Epithelial cell of esophagus (primary cell): ENCODE data around the gene CYTH4.

Experiments used
- DNase-seq: peaks from one replicate; pipeline ENCODE4 v3.0.0; 2010; ENCODE audit warnings: low read depth
- H3K4me3 ChIP-seq: 2 replicates; pipeline ENCODE4 v1.5.1; 2011; ENCODE audit warnings: mild to moderate bottlenecking, low read length, control low read depth
- TF ChIP-seq, protein P1 (sequence below): IDR thresholded peaks from 2 replicates; pipeline ENCODE4 v1.5.1; 2011; ENCODE audit warnings: low read depth, mild to moderate bottlenecking, low read length, control low read depth, inconsistent platforms; ENCODE audit not compliant: insufficient read depth; ENCODE audit errors: missing control alignments

Gene CYTH4

DNA sequence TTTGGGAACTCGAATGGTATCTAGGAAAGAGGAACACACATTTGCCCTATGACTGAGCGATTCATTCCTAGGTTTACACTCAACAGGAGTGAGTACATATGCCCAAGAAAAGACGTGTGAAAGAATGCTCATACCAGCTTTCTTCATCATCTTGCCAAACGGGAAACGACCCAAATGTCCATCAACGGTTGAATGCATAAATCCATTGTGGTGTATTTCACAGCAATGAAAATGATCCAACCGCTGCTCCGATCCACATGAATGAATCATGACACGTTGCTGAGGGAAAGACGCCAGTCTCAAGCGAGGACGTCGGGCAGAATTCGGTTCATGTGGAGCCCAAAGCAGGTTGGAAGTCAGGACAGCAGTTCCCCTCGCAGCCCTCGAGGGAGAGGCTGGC, 71.5 kb downstream of the CYTH4 start:
- peak; percentile 99 for DNase-seq
- TF ChIP-seq, protein P1, sequence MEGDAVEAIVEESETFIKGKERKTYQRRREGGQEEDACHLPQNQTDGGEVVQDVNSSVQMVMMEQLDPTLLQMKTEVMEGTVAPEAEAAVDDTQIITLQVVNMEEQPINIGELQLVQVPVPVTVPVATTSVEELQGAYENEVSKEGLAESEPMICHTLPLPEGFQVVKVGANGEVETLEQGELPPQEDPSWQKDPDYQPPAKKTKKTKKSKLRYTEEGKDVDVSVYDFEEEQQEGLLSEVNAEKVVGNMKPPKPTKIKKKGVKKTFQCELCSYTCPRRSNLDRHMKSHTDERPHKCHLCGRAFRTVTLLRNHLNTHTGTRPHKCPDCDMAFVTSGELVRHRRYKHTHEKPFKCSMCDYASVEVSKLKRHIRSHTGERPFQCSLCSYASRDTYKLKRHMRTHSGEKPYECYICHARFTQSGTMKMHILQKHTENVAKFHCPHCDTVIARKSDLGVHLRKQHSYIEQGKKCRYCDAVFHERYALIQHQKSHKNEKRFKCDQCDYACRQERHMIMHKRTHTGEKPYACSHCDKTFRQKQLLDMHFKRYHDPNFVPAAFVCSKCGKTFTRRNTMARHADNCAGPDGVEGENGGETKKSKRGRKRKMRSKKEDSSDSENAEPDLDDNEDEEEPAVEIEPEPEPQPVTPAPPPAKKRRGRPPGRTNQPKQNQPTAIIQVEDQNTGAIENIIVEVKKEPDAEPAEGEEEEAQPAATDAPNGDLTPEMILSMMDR, result no peak
- no peak overlapping the region for H3K4me3 ChIP-seq

DNA sequence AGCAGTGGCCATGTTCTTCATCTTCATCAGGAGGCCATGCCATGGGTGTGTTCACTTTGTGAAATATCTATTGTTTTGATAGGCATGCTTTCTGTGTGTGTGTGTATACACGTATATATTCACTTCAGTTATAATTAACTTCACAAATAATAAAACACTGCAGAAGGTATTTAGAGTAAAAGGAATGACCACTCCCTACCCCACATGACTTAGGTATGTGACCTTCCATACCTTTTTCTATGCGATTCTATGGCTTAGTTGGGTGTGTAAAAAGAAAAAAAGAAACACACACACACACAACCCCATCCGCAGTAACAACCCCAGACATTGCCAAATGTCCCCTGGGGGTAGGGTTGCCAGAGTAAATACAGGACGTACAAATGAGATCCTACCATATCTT, 72.0 kb downstream of the CYTH4 start:
- DNase-seq, result peak; percentile 29
- TF ChIP-seq, protein P1, result no peak
- H3K4me3 ChIP-seq, result no peak overlapping the region

DNA sequence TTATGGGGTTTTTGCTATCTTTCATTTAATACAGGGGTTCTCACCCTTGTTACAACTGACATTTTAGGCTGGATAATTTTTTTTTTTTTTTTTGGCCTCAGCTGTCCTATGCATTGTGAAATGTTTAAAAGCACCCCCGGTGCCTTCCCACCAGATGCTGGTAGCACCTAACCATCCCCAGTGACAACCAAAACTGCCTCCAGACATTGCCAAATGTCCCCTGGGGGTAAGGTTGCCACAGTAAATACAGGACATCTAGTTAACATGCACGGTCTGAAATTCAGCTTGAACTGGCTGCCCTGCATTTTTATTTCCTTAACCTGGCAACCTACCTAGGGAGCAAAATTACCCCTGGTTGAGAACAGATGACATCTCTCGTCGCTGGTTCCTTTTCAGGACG, 72.4 kb downstream of the CYTH4 start:
- no peak for DNase-seq
- no peak overlapping the region for H3K4me3 ChIP-seq
- TF ChIP-seq, protein P1, result no peak

DNA sequence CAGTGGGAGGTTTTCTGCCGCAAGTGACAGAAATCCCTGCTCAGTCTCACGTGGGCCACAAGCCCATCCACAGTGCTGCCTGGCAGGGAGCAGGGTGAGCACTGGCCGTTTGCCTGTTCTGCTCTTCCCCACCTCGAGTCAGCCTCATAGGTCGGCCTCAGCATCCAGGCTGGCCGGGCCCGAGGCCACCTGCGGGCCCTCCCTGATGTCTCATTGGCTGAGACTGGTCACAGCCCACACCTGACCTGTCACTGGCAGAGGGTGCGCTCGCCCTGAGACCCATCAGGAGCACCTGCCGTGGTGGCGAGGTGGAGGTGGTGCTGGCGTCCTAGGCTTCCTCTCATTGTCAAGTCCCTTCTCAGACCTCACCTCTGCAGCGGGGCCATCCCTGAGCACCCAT, 72.9 kb downstream of the CYTH4 start:
- TF ChIP-seq, protein P1, result no peak
- H3K4me3 ChIP-seq, result no peak overlapping the region
- no peak for DNase-seq

DNA sequence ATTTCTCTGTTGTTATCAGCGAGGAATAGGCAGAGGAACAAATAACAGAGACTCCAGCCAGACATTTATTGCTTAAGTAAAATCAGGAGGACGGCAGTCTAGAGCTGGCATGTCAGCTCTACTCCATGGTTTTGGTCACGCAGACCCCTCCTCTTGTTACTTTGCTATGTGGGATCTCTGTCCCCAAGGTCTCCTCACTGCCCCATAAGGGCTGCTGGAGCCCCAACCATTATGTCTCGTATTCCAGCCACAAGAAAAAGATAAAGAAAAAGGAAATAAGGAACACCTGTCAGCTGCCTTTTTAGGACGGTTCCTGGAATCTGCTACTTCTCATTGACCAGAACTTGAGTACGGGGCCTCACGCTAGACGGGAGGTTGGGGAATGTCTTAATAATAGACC, 74.6 kb downstream of the CYTH4 start:
- no peak for DNase-seq
- no peak overlapping the region for H3K4me3 ChIP-seq
- TF ChIP-seq, protein P1, result no peak

DNA sequence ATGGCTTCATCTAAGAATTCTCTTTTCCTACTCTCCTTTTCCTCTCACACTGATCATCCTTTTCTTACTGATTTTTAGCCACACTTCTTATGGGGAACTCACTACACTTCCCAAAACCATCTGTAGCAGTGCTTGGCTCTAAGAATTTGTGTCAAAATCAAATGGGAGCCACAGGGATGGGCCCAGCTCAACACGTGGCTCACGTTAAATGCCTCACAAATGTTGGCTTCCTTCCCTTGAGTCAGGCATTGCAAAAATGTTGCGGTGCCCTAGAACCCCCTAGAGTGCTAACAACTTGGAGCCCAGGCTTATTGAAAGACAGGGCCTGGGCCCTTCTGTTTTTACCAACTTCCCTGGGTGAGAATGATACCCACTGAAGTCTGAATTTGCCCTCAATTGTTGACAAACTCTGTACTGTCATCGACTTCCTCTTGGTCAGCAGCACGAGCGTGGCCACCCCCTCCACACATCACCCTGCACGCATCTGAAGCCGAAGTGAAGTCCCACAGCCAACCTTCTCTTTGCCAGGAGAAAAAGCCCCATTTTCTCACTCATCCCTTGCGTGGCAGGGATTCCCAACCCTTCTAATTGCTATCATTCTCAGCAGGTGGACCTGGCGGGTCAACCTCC, 75.3 kb downstream of the CYTH4 start:
- no peak for DNase-seq
- TF ChIP-seq, protein P1, result no peak
- no peak overlapping the region for H3K4me3 ChIP-seq

DNA sequence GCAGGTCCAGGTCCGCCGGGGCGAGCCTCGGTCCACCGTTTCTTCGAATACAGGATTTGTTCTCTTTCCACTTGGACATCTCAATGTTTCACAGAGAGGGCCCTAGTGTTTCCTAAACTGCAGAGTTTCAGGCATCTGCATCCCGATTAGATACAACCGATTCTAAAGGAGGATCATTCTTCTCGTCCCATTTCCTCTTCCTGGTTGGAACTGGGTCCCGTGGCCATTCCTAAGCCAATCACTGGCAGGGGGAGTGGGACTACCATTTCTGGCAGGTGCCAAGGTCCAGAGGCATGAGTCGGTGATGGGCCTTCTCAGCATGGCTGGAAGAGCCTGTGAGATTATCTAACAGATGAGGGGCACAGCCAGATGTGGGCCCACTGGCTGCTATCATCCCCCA, 76.1 kb downstream of the CYTH4 start:
- TF ChIP-seq, protein P1, result no peak
- no peak overlapping the region for H3K4me3 ChIP-seq

More for the DNA sequence above, 76.1 kb downstream of the CYTH4 start:
- no peak for DNase-seq
